ENCODE measurements around the gene LGALS14. TPM values are rescaled to one million over a fixed set of nuclear protein-coding genes. Genes with fewer than 3 reads are reported as not detected.

LGALS14 gene
- total and polyA plus RNA-seq, 2 donors, result 0.14 to 2.0 TPM

DNA sequence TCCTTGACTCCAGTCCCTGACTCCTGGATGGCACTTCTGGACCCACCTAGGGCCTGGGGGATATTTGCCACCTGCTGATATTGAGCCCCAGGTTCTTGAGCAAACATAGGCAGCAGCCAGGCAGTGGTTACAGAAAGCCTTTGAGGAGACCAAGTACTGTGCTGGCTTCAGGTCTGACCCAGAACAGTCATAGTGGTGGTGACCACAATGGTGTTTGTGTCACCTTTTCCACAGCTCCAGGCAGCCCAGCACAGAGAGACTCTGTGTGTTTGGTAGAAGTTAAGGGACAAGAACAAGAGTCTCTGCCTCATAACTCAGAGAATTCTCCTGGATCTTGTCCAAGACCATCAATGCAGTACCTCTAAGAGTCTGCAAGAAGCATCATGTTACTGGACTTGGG lies 48.1 kb downstream of the LGALS14 start:
- no peaks in the 10 kb centered on the region for H3K4me1 ChIP-seq (ENCODE audit: control insufficient read depth in 2 of 2, insufficient read depth in 2 of 2, low read length in 2 of 2)

DNA sequence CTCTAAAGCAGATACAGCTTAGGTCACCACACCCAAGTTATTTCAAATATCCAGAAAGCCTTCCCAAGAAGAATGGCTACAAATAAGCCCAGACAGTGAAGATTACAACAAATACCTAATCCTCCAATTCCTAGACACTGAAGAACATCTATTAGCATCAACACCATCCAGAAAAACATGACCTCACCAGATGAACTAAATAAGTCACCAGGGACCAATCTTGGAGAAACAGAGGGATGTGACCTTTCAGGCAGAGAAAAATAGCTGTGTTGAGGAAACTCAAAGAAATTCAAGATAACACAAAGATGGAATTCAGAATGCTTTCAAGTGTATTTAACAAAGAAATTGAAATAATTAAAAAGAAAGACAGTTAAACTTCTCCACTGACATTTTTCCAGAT lies 48.5 kb downstream of the LGALS14 start:
- Histone ChIP-seq H3K9me3 (ENCODE audit: control insufficient read depth in 2 of 2, insufficient read depth in 1 of 2, low read length in 1 of 2) (no peaks in the 10 kb centered on the region), H3K4me1 (ENCODE audit: control insufficient read depth in 2 of 2, insufficient read depth in 2 of 2, low read length in 2 of 2) (no peaks in the 10 kb centered on the region), H3K36me3 (ENCODE audit: control insufficient read depth in 2 of 2, insufficient read depth in 2 of 2, low read length in 1 of 2) (no peaks in the 10 kb centered on the region), H3K27me3 (ENCODE audit: control insufficient read depth in 2 of 2, insufficient read depth in 1 of 2, low read length in 1 of 2) (peaks cover 2% of the 10 kb centered on the region in 2 donors), H3K27ac (ENCODE audit: low read depth in 1 of 2, low read length in 1 of 2) (no peak overlapping the region), H3K4me3 (ENCODE audit: low read length in 2 of 2) (no peak overlapping the region)
- DNase-seq (ENCODE audit: low read depth in 6 of 9, low spot score in 9 of 9), result no peak

More for the DNA sequence above, 48.1 kb downstream of the LGALS14 start:
- Histone ChIP-seq H3K27ac (ENCODE audit: low read depth in 1 of 2, low read length in 1 of 2) (no peak overlapping the region), H3K4me3 (ENCODE audit: low read length in 2 of 2) (no peak overlapping the region), H3K9me3 (ENCODE audit: control insufficient read depth in 2 of 2, insufficient read depth in 1 of 2, low read length in 1 of 2) (no peaks in the 10 kb centered on the region), H3K27me3 (ENCODE audit: control insufficient read depth in 2 of 2, insufficient read depth in 1 of 2, low read length in 1 of 2) (peaks cover 2% of the 10 kb centered on the region in 2 donors), H3K36me3 (ENCODE audit: control insufficient read depth in 2 of 2, insufficient read depth in 2 of 2, low read length in 1 of 2) (no peaks in the 10 kb centered on the region)
- DNase-seq (ENCODE audit: low read depth in 6 of 9, low spot score in 9 of 9), result no peak

DNA sequence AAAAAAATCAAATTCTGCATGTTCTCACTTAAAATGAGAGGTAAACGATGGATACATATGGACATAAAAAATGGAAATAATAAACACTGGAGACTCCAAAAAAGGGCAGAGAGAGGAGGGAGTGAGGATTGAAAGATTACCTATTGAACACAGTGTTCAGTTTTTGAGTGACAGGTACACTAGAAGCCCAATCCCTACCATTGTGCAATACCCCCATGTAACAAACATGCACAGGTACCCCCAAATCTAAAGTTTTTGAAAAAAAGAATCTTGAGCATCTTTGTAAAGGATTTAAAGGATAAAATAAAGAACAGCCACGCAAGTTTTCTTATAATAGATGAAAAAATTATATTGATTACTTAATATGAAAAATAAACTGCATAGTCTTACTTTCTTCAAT lies 50.3 kb downstream of the LGALS14 start:
- Histone ChIP-seq H3K4me3 (ENCODE audit: low read length in 2 of 2) (no peak overlapping the region), H3K9me3 (ENCODE audit: control insufficient read depth in 2 of 2, insufficient read depth in 1 of 2, low read length in 1 of 2) (no peaks in the 10 kb centered on the region), H3K4me1 (ENCODE audit: control insufficient read depth in 2 of 2, insufficient read depth in 2 of 2, low read length in 2 of 2) (no peaks in the 10 kb centered on the region), H3K36me3 (ENCODE audit: control insufficient read depth in 2 of 2, insufficient read depth in 2 of 2, low read length in 1 of 2) (no peaks in the 10 kb centered on the region), H3K27ac (ENCODE audit: low read depth in 1 of 2, low read length in 1 of 2) (no peak overlapping the region), H3K27me3 (ENCODE audit: control insufficient read depth in 2 of 2, insufficient read depth in 1 of 2, low read length in 1 of 2) (peaks cover 2% of the 10 kb centered on the region in 2 donors)
- no peak for DNase-seq (ENCODE audit: low read depth in 6 of 9, low spot score in 9 of 9)
- WGBS, result 82% methylated on average over 2 of the region's 2 CpGs

DNA sequence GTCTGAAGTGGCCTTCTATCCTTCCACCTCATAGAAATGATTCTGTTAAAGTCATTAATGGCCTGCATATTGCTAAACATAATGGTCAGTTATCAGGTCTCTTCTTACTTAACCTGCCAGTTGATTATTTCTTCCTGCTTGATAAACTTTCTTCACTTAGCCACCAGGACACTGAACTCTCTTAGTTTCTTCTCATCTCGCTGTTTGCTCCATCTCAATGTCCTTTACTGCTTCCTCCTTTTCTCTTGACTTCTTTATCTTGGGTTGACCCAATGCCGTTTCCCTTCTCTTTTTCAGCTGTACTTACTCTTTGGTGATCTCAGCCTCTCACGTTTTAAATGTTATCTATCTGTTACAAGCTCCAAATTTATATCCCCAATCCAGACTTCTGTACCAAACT lies 50.7 kb downstream of the LGALS14 start:
- no peaks in the 10 kb centered on the region for H3K36me3 ChIP-seq (ENCODE audit: control insufficient read depth in 2 of 2, insufficient read depth in 2 of 2, low read length in 1 of 2)
- no peaks in the 10 kb centered on the region for H3K4me1 ChIP-seq (ENCODE audit: control insufficient read depth in 2 of 2, insufficient read depth in 2 of 2, low read length in 2 of 2)
- no peaks in the 10 kb centered on the region for H3K9me3 ChIP-seq (ENCODE audit: control insufficient read depth in 2 of 2, insufficient read depth in 1 of 2, low read length in 1 of 2)
- 51% methylated on average over 3 of the region's 3 CpGs for WGBS
- DNase-seq (ENCODE audit: low read depth in 6 of 9, low spot score in 9 of 9), result no peak
- peaks cover 2% of the 10 kb centered on the region in 2 donors for H3K27me3 ChIP-seq (ENCODE audit: control insufficient read depth in 2 of 2, insufficient read depth in 1 of 2, low read length in 1 of 2)
- H3K27ac ChIP-seq (ENCODE audit: low read depth in 1 of 2, low read length in 1 of 2), result no peak overlapping the region
- no peak overlapping the region for H3K4me3 ChIP-seq (ENCODE audit: low read length in 2 of 2)

Other genes with a start within 250 kb of the LGALS14 start
- gene TIMM50, start 223.6 kb upstream of the LGALS14 start, total RNA-seq, result 49.3 TPM
- gene TIMM50, start 223.6 kb upstream of the LGALS14 start, polyA plus RNA-seq, result 44.0 TPM
- gene DLL3, start 205.5 kb upstream of the LGALS14 start, total RNA-seq, result 0.14 TPM
- 0.14 TPM for gene DLL3, start 205.5 kb upstream of the LGALS14 start, polyA plus RNA-seq
- gene SELENOV, start 189.3 kb upstream of the LGALS14 start, total RNA-seq, result 0.19 TPM
- not detected for gene SELENOV, start 189.3 kb upstream of the LGALS14 start, polyA plus RNA-seq
- 4.3 TPM for gene EID2B, start 171.6 kb upstream of the LGALS14 start, total RNA-seq
- gene EID2B, start 171.6 kb upstream of the LGALS14 start, polyA plus RNA-seq, result 10.6 TPM
- 12.6 TPM for gene EID2, start 164.3 kb upstream of the LGALS14 start, total RNA-seq
- 29.3 TPM for gene EID2, start 164.3 kb upstream of the LGALS14 start, polyA plus RNA-seq
- 0.38 TPM for gene LGALS13, start 102.0 kb upstream of the LGALS14 start, total RNA-seq
- gene LGALS13, start 102.0 kb upstream of the LGALS14 start, polyA plus RNA-seq, result 0.66 TPM
- 0.33 TPM for gene LGALS16, start 48.6 kb upstream of the LGALS14 start, total RNA-seq
- 1.1 TPM for gene LGALS16, start 48.6 kb upstream of the LGALS14 start, polyA plus RNA-seq
- gene CLC, start 33.5 kb downstream of the LGALS14 start, total RNA-seq, result 150 TPM
- 6.3 TPM for gene CLC, start 33.5 kb downstream of the LGALS14 start, polyA plus RNA-seq
- 0.09 TPM for gene LEUTX, start 74.4 kb downstream of the LGALS14 start, total RNA-seq
- gene LEUTX, start 74.4 kb downstream of the LGALS14 start, polyA plus RNA-seq, result 0.46 TPM
- 6.7 TPM for gene DYRK1B, start 129.7 kb downstream of the LGALS14 start, total RNA-seq
- gene DYRK1B, start 129.7 kb downstream of the LGALS14 start, polyA plus RNA-seq, result 19.0 TPM
- gene FBL, start 141.9 kb downstream of the LGALS14 start, total RNA-seq, result 208 TPM
- gene FBL, start 141.9 kb downstream of the LGALS14 start, polyA plus RNA-seq, result 185 TPM
- gene FCGBP, start 230.2 kb downstream of the LGALS14 start, total RNA-seq, result 4.6 TPM
- 7.7 TPM for gene FCGBP, start 230.2 kb downstream of the LGALS14 start, polyA plus RNA-seq